HG02840 (cell line): ENCODE data around the gene STK26.
"Not testable (repeated sequence)": the region's sequence is repeated elsewhere in the genome, so short reads cannot be mapped to it uniquely, and the experiment has no call there.

ENCODE experiments used
- ATAC-seq: cut with Tn5 transposase; IDR thresholded peaks from one replicate; pipeline ENCODE4 v1.9.1; 2021; ENCODE audit warnings: mild to moderate bottlenecking, moderate library complexity, moderate number of reproducible peaks; ENCODE audit not compliant: unreplicated experiment, low FRiP score

STK26 gene

GRCh38 chrX:132092439-132093065 lies 69.5 kb downstream of the STK26 start:
- no peak for ATAC-seq

- ATAC-seq = no peak
Measured at GRCh38 chrX:132093239-132093860, 70.2 kb downstream of the STK26 start.

- ATAC-seq = no peak
Measured at GRCh38 chrX:132094164-132094563, 71.1 kb downstream of the STK26 start.

- not testable (repeated sequence) for ATAC-seq
Measured at GRCh38 chrX:132098704-132099103, 75.6 kb downstream of the STK26 start.

DNA sequence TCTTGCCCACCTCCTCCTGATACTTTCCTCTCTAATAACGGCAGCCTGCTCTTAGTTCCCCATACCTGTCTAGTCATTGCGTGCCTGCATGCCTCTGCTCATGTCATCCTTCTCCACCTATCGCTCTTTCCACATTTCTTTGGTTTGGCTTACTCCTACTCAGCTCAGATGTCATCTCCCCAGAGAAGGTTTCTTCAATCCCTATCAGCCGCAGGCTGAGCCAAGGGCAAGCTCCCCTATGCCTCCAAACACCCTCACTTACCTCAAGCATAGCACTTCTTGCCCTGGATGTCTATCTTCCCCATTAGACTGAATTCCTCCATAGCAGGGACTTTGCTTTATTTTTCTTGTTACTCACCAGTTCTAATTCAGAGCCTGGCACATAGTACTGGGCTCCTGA lies 78.1 kb downstream of the STK26 start:
- ATAC-seq = no peak

GRCh38 chrX:132101799-132102198 lies 78.7 kb downstream of the STK26 start:
- ATAC-seq = no peak

GRCh38 chrX:132107291-132107690 lies 84.2 kb downstream of the STK26 start:
- ATAC-seq = no peak

DNA sequence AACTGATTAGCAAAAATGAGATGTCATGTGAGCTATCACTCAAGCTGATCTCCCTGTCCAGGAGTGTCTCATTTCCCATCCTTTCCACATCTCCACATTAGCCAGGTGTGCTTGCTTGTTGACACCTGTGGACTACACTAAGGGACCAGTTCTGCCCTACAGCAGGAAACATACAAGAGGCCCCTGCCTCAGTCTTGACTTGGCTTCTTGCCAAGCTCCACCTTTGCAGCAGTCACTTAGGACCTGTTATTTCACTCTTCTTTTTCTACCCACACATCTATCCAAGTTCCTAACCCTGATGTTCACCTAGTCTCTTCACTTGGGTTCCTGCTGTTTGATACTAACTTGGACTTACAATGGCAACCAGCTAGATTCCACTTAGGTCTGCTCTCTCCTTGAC lies 91.5 kb downstream of the STK26 start:
- no peak for ATAC-seq

- no peak for ATAC-seq
Measured at GRCh38 chrX:132115792-132116191, 92.7 kb downstream of the STK26 start.

DNA sequence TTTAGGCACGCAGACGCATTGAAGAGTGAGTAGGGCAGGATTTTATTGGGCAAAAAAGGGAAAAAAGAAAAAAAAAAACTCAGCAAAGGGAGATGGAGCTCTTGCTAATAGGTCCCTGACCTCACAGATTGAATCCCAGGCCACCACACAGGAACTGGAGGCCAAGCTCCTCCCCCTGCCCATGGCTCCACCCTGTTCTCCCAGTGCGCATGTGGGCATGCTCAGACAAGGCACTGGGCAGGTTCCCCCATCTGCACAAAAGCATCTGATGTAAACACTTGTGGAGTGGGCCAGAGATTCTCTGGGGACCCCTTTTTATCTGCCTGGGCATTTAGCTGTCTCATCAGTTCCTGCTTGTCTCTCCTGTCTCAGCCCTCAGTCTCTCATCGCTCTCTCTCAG lies 95.3 kb downstream of the STK26 start:
- no peak for ATAC-seq

DNA sequence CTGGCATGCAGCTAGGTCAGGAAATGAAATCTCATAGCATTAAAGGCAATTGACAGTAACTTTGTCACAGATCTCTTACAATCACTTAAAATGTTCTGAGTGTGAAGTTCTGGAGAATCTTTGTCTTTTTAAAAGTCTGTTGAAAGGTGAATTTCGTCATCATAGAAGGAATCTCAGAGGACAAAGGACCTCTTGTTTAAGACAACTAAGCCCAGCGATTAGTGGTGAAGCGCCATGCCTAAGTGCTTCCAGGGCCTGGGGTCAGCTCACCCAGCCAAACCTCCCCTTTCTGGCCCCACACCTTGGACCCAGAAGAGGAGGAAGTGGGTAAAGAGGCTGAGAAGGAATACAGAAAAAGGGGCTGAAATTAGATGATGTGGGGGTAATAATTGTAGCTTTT lies 96.2 kb downstream of the STK26 start:
- ATAC-seq = no peak

GRCh38 chrX:132119821-132120515 lies 96.9 kb downstream of the STK26 start:
- no peak for ATAC-seq

DNA sequence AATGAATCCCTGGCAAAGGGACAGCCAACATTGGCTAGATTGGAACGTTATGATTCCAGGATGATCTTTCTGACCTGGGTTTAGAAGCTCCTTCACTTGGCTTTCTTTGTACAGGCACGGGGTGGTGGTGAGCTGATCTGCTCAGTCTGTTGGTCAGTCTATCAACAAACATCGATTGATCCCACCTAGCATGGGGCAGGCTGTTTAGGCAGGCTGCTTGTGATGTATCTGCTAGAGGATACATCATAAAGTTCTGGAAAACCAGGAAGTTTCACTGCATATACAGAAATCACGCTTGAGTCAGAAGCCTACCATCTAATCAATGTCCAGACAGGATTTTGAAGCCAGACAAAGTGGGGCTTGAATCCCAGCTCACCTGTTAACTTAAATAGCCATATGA lies 97.8 kb downstream of the STK26 start:
- no peak for ATAC-seq
